Smooth muscle cell (in vitro differentiated cells): ENCODE results near the gene ACKR3. TPM values are rescaled to one million over a fixed set of nuclear protein-coding genes. Genes with fewer than 3 reads are reported as not detected.

Source experiments
- DNase-seq: peaks from one replicate; lab custom pipeline; 2025; ENCODE audit not compliant: unreplicated experiment; lab: John Stamatoyannopoulos, UW
- H2AFZ ChIP-seq: fragments of 200-600 bp; sonication (generic); 2 replicates; pipeline ENCODE4 v1.6.0; 2016; ENCODE audit warnings: antibody characterized with exemption, low read depth, mild to moderate bottlenecking
- H3F3A ChIP-seq: fragments of 200-600 bp; sonication (generic); 2 replicates; pipeline ENCODE4 v1.6.0; 2017; ENCODE audit warnings: antibody characterized with exemption, low read depth
- H3K27ac ChIP-seq: fragments of 200-600 bp; sonication (generic); 2 replicates; pipeline ENCODE4 v1.5.1; 2016; ENCODE audit warnings: low read depth, mild to moderate bottlenecking
- H3K27me3 ChIP-seq: fragments of 200-600 bp; sonication (generic); 2 replicates; pipeline ENCODE4 v1.6.1; 2016; ENCODE audit warnings: low read depth, mild to moderate bottlenecking
- H3K36me3 ChIP-seq: fragments of 200-600 bp; sonication (generic); 2 replicates; pipeline ENCODE4 v1.5.1; 2016; ENCODE audit warnings: low read depth
- H3K4me1 ChIP-seq: fragments of 200-600 bp; sonication (generic); 2 replicates; pipeline ENCODE4 v1.5.1; 2016; ENCODE audit warnings: low read depth
- H3K4me2 ChIP-seq: fragments of 200-600 bp; sonication (generic); 2 replicates; pipeline ENCODE4 v1.6.0; 2016; ENCODE audit warnings: mild to moderate bottlenecking
- H3K4me3 ChIP-seq: fragments of 200-600 bp; sonication (generic); 2 replicates; pipeline ENCODE4 v1.5.1; 2016; ENCODE audit warnings: mild to moderate bottlenecking
- H3K79me2 ChIP-seq: fragments of 200-600 bp; sonication (generic); 2 replicates; pipeline ENCODE4 v1.6.0; 2016; ENCODE audit warnings: low read depth, mild to moderate bottlenecking
- H3K9ac ChIP-seq: fragments of 200-600 bp; sonication (generic); 2 replicates; pipeline ENCODE4 v1.6.0; 2016; ENCODE audit warnings: low read depth
- H3K9me3 ChIP-seq: fragments of 200-600 bp; sonication (generic); replicated peaks from 2 replicates; pipeline ENCODE4 v1.5.1; 2016; ENCODE audit warnings: low read depth
- H4K20me1 ChIP-seq: fragments of 200-600 bp; sonication (generic); 2 replicates; pipeline ENCODE4 v1.6.0; 2016; ENCODE audit warnings: low read depth
- CTCF ChIP-seq: fragments of 200-600 bp; sonication (generic); IDR thresholded peaks from 2 replicates; pipeline ENCODE4 v1.5.1; 2017; ENCODE audit warnings: borderline replicate concordance, mild to moderate bottlenecking, antibody characterized with exemption; ENCODE audit not compliant: insufficient read depth, poor library complexity, severe bottlenecking
- WGBS: methylation state at CpG from one replicate; pipeline ENCODE4 v1.1.7; 2016; ENCODE audit warnings: low lambda C conversion rate; 5-methylcytosine and 5-hydroxymethylcytosine counted together
- polyA plus RNA-seq: library from polyadenylated mRNA; unstranded; fragments of >200 nt; fragmentation: Nextera tagmentation; extraction: Ambion mirVana; gene quantifications from 2 replicates; pipeline ENCODE4 v1.2.1, GENCODE V29; 2016
- total RNA-seq: library from RNA; depleted of rRNA; stranded (reverse); fragments of >200 nt; gene quantifications from 2 replicates; pipeline ENCODE4 v1.2.3, GENCODE V29; 2014

Gene ACKR3
- total and polyA plus RNA-seq, 2 experiments from 2014 or later: 44.6 to 72.5 TPM

- no peaks in the 10 kb centered on the region for H4K20me1 ChIP-seq
- H2AFZ ChIP-seq: no peak overlapping the region
- H3K27me3 ChIP-seq: no peaks in the 10 kb centered on the region
- no peaks in the 10 kb centered on the region for H3K9me3 ChIP-seq
- H3K36me3 ChIP-seq: no peaks in the 10 kb centered on the region
- no peak overlapping the region for H3K4me3 ChIP-seq
- DNase-seq: no peak
- WGBS: 95% methylated on average over 10 of the region's 10 CpGs
- H3F3A ChIP-seq: no peaks in the 10 kb centered on the region
- no peak overlapping the region for H3K9ac ChIP-seq
- no peak overlapping the region for H3K27ac ChIP-seq
- H3K4me2 ChIP-seq: no peak overlapping the region
- H3K4me1 ChIP-seq: no peaks in the 10 kb centered on the region
- TF ChIP-seq CTCF: no peak
- H3K79me2 ChIP-seq: no peaks in the 10 kb centered on the region
These were observed 36.4 kb downstream of the ACKR3 start for GRCh38 chr2:236606023-236606422.

- Histone ChIP-seq H3K27ac (no peak overlapping the region), H3K27me3 (no peaks in the 10 kb centered on the region), H3K79me2 (no peaks in the 10 kb centered on the region), H3K9me3 (no peaks in the 10 kb centered on the region), H3K4me3 (no peak overlapping the region), H3K36me3 (no peaks in the 10 kb centered on the region), H3K4me1 (no peaks in the 10 kb centered on the region), H3K9ac (no peak overlapping the region), H3K4me2 (no peak overlapping the region), H4K20me1 (no peaks in the 10 kb centered on the region), H2AFZ (no peak overlapping the region), H3F3A (peaks cover 5% of the 10 kb centered on the region)
- no peak for DNase-seq
- peak; percentile 13 for TF ChIP-seq CTCF
- WGBS: 72% methylated on average over 8 of the region's 9 CpGs
These were observed 38.0 kb downstream of the ACKR3 start for GRCh38 chr2:236607471-236608187.

- Histone ChIP-seq H3K36me3 (no peaks in the 10 kb centered on the region), H3K4me2 (no peak overlapping the region), H3K4me1 (no peaks in the 10 kb centered on the region), H4K20me1 (no peaks in the 10 kb centered on the region), H3K9me3 (no peaks in the 10 kb centered on the region), H2AFZ (no peak overlapping the region), H3K27ac (no peak overlapping the region), H3K79me2 (no peaks in the 10 kb centered on the region), H3K4me3 (no peak overlapping the region), H3K9ac (no peak overlapping the region), H3F3A (peaks cover 5% of the 10 kb centered on the region), H3K27me3 (no peaks in the 10 kb centered on the region)
- DNase-seq: no peak
- 75% methylated on average over 3 of the region's 3 CpGs for WGBS
- no peak for TF ChIP-seq CTCF
These were observed 38.5 kb downstream of the ACKR3 start for GRCh38 chr2:236608188-236608525.

- no peaks in the 10 kb centered on the region for H4K20me1 ChIP-seq
- H3K4me2 ChIP-seq: no peak overlapping the region
- no peaks in the 10 kb centered on the region for H3K36me3 ChIP-seq
- H2AFZ ChIP-seq: no peak overlapping the region
- no peak overlapping the region for H3K4me3 ChIP-seq
- H3K27ac ChIP-seq: no peak overlapping the region
- H3F3A ChIP-seq: peaks cover 5% of the 10 kb centered on the region
- DNase-seq: no peak
- H3K27me3 ChIP-seq: no peaks in the 10 kb centered on the region
- no peaks in the 10 kb centered on the region for H3K4me1 ChIP-seq
- WGBS: 76% methylated on average over 3 of the region's 3 CpGs
- H3K9me3 ChIP-seq: no peaks in the 10 kb centered on the region
- no peaks in the 10 kb centered on the region for H3K79me2 ChIP-seq
- H3K9ac ChIP-seq: no peak overlapping the region
- TF ChIP-seq CTCF: no peak
These were observed 39.1 kb downstream of the ACKR3 start for GRCh38 chr2:236608710-236609109.
